ENCODE results near the gene SCFD2.

DNA sequence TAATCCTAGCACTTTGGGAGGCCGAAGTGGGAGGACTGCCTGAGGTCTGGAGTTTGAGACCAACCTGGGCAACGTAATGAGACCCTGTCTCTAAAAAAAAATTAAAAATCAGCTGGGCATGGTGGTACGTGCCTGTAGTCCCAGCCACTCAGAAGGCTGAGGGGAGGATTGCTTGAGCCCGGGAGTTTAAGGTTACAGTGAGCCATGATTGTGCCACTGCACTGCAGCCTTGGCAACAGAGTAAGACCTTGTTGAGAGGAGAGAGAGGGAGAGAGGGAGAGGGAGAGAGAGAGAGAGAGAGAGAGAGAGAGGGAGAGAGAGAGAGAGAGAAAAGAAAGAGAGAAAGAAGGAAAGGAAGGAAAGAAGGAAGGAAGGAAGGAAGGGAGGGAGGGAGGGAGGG, 358.8 kb downstream of the SCFD2 start:
- TF ChIP-seq, protein P1, sequence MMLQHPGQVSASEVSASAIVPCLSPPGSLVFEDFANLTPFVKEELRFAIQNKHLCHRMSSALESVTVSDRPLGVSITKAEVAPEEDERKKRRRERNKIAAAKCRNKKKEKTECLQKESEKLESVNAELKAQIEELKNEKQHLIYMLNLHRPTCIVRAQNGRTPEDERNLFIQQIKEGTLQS (IDR thresholded peaks at IDR 0.05; ENCODE audit: borderline replicate concordance, extremely low read depth, low read depth, low read length), result no peak
- no peak for TF ChIP-seq RAD51 (IDR thresholded peaks at IDR 0.05)
